ENCODE results near the gene GFER.

The GFER gene

GRCh38 chr16:1975432-1976215 is 8.4 kb upstream of the GFER start:
- TF ChIP-seq CTCF (IDR thresholded peaks at IDR 0.05; ENCODE audit: low read depth, low read length) = no peak
- H3K4me3 ChIP-seq (ENCODE audit: low read depth, low read length) = no peak overlapping the region

- no peak overlapping the region for H3K4me3 ChIP-seq (ENCODE audit: low read depth, low read length)
- TF ChIP-seq CTCF (IDR thresholded peaks at IDR 0.05; ENCODE audit: low read depth, low read length) = no peak
Observed at GRCh38 chr16:1976216-1976520, 7.8 kb upstream of the GFER start.

GRCh38 chr16:1976951-1977874 is 6.8 kb upstream of the GFER start:
- TF ChIP-seq CTCF (IDR thresholded peaks at IDR 0.05; ENCODE audit: low read depth, low read length) = no peak
- no peak overlapping the region for H3K4me3 ChIP-seq (ENCODE audit: low read depth, low read length)

GRCh38 chr16:1977875-1978268 is 6.1 kb upstream of the GFER start:
- no peak overlapping the region for H3K4me3 ChIP-seq (ENCODE audit: low read depth, low read length)
- TF ChIP-seq CTCF (IDR thresholded peaks at IDR 0.05; ENCODE audit: low read depth, low read length) = no peak

- H3K4me3 ChIP-seq (ENCODE audit: low read depth, low read length) = no peak overlapping the region
- no peak for TF ChIP-seq CTCF (IDR thresholded peaks at IDR 0.05; ENCODE audit: low read depth, low read length)
Observed at GRCh38 chr16:1978476-1979120, 5.4 kb upstream of the GFER start.

- no peak for TF ChIP-seq CTCF (IDR thresholded peaks at IDR 0.05; ENCODE audit: low read depth, low read length)
- H3K4me3 ChIP-seq (ENCODE audit: low read depth, low read length) = no peak overlapping the region
Observed at GRCh38 chr16:1979271-1980029, 4.5 kb upstream of the GFER start.
